SK-N-SH treated with all-trans-retinoic acid at 6 μM for 48 hours (cell line): ENCODE measurements around the gene ATP1B3.

Source experiments
- CSDC2 ChIP-seq: fragments of 250-450 bp; sonication (Bioruptor Pico); IDR thresholded peaks from 2 replicates; pipeline ENCODE4 v1.5.0; 2020; ENCODE audit warnings: mild to moderate bottlenecking, moderate library complexity
- CSRNP3 ChIP-seq: fragments of 250-450 bp; sonication (Bioruptor Pico); IDR thresholded peaks from 2 replicates; pipeline ENCODE4 v1.5.1; 2021; ENCODE audit warnings: mild to moderate bottlenecking, moderate library complexity
- ESRRG ChIP-seq: fragments of 250-450 bp; sonication (Bioruptor Pico); IDR thresholded peaks from 2 replicates; pipeline ENCODE4 v1.6.1; 2021; ENCODE audit warnings: mild to moderate bottlenecking
- GLIS3 ChIP-seq: fragments of 250-450 bp; sonication (Bioruptor Pico); IDR thresholded peaks from 2 replicates; pipeline ENCODE4 v1.5.0; 2020; ENCODE audit warnings: mild to moderate bottlenecking, moderate library complexity
- PATZ1 ChIP-seq: fragments of 250-450 bp; sonication (Bioruptor Pico); IDR thresholded peaks from 2 replicates; pipeline ENCODE4 v1.8.0; 2020; ENCODE audit warnings: mild to moderate bottlenecking, moderate library complexity, borderline replicate concordance
- RARB ChIP-seq: fragments of 250-450 bp; sonication (Bioruptor Pico); IDR thresholded peaks from 2 replicates; pipeline ENCODE4 v1.8.0; 2021; ENCODE audit warnings: mild to moderate bottlenecking, moderate library complexity
- SNAI2 ChIP-seq: fragments of 250-450 bp; sonication (Bioruptor Pico); IDR thresholded peaks from 2 replicates; pipeline ENCODE4 v1.5.0; 2020; ENCODE audit warnings: mild to moderate bottlenecking, moderate library complexity
- ZFP3 ChIP-seq: fragments of 250-450 bp; sonication (Bioruptor Pico); IDR thresholded peaks from 2 replicates; pipeline ENCODE4 v1.5.0; 2020; ENCODE audit warnings: mild to moderate bottlenecking, moderate library complexity
- ZFP30 ChIP-seq: fragments of 450-650 bp; formaldehyde crosslinking; IDR thresholded peaks from 2 replicates; pipeline ENCODE4 v1.5.0; 2022; ENCODE audit warnings: mild to moderate bottlenecking, moderate library complexity
- ZNF70 ChIP-seq: fragments of 450-650 bp; formaldehyde crosslinking; IDR thresholded peaks from 2 replicates; pipeline ENCODE4 v1.5.0; 2020; ENCODE audit warnings: mild to moderate bottlenecking, moderate library complexity
- TF ChIP-seq, protein P1 (sequence below): fragments of 250-450 bp; sonication (Bioruptor Pico); IDR thresholded peaks from 2 replicates; pipeline ENCODE4 v1.5.1; 2020; ENCODE audit warnings: low read depth, mild to moderate bottlenecking, moderate library complexity

GRCh38 chr3:141853081-141853601 is 23.3 kb upstream of the ATP1B3 start:
- TF ChIP-seq GLIS3 (CRISPR knock-in tag): no peak
- no peak for TF ChIP-seq ESRRG
- no peak for TF ChIP-seq CSDC2 (CRISPR knock-in tag)
- no peak for TF ChIP-seq RARB (CRISPR knock-in tag)
- no peak for TF ChIP-seq ZFP30 (CRISPR knock-in tag)
- TF ChIP-seq ZNF70 (CRISPR knock-in tag): no peak
- TF ChIP-seq, protein P1, sequence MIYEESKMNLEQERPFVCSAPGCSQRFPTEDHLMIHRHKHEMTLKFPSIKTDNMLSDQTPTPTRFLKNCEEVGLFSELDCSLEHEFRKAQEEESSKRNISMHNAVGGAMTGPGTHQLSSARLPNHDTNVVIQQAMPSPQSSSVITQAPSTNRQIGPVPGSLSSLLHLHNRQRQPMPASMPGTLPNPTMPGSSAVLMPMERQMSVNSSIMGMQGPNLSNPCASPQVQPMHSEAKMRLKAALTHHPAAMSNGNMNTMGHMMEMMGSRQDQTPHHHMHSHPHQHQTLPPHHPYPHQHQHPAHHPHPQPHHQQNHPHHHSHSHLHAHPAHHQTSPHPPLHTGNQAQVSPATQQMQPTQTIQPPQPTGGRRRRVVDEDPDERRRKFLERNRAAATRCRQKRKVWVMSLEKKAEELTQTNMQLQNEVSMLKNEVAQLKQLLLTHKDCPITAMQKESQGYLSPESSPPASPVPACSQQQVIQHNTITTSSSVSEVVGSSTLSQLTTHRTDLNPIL (CRISPR knock-in tag): no peak
- TF ChIP-seq ZFP3 (CRISPR knock-in tag): no peak
- no peak for TF ChIP-seq PATZ1
- TF ChIP-seq SNAI2 (CRISPR knock-in tag): no peak
- no peak for TF ChIP-seq CSRNP3 (CRISPR knock-in tag)
